Gastrocnemius medialis (tissue), 4 donors: ENCODE data around the gene AWAT1. TPM values are rescaled to one million over a fixed set of nuclear protein-coding genes. Genes with fewer than 3 reads are reported as not detected.

Source experiments
- ATAC-seq, 2 donors: fragments of 150-250 bp; one replicate each; pipeline ENCODE4 v1.9.1; 2016
- DNase-seq, 2 donors: peaks; one replicate each; pipeline ENCODE4 v3.0.0-alpha.2; 2019
- H3K27ac ChIP-seq, 4 donors: fragments of 200-600 bp; sonication (generic); 1 replicate in 1 of 4; 2 replicates in 3 of 4; pipeline ENCODE4 v1.5.1; 2016 to 2018; ENCODE audit warnings: mild to moderate bottlenecking in 2 of 4, moderate library complexity in 1 of 4
- H3K27me3 ChIP-seq, 3 donors: fragments of 200-600 bp; sonication (generic) in 2 of 3; 1 replicate in 1 of 3; 2 replicates in 2 of 3; pipeline versions ENCODE4 v1.5.1 to v1.6.0; 2016 to 2019; ENCODE audit warnings: mild to moderate bottlenecking in 1 of 3, moderate library complexity in 1 of 3
- H3K36me3 ChIP-seq, 2 donors: fragments of 200-600 bp; sonication (generic) in 1 of 2; one replicate each; pipeline ENCODE4 v1.5.1; 2017 to 2018
- H3K4me1 ChIP-seq, 2 donors: fragments of 200-600 bp; sonication (generic) in 1 of 2; one replicate each; pipeline ENCODE4 v1.5.1; 2016 to 2017; ENCODE audit warnings: mild to moderate bottlenecking in 2 of 2
- H3K4me3 ChIP-seq, 4 donors: fragments of 200-600 bp; sonication (generic) in 3 of 4; 1 replicate in 1 of 4; 2 replicates in 3 of 4; pipeline ENCODE4 v1.5.1; 2016 to 2019; ENCODE audit warnings: mild to moderate bottlenecking in 2 of 4
- H3K9me3 ChIP-seq, 3 donors: fragments of 200-600 bp; sonication (generic) in 2 of 3; 1 replicate in 1 of 3; 2 replicates in 2 of 3; pipeline ENCODE4 v1.5.1; 2016 to 2019
- POLR2A ChIP-seq, 2 donors: fragments of 450-650 bp; IDR thresholded peaks; one replicate each; pipeline ENCODE4 v1.6.1; 2017; ENCODE audit warnings: antibody characterized with exemption in 2 of 2, mild to moderate bottlenecking in 2 of 2, moderate library complexity in 2 of 2
- in situ Hi-C, 4 donors: fragments of 200-750 bp; cut with MboI; loops; one replicate each; pipeline versions ENCODE4 v1.15.0 to v1.8.0; 2017; ENCODE audit warnings: low sequenced_read_pairs in 4 of 4
- intact Hi-C: fragments of 100-400 bp; cut with DNase I; formaldehyde crosslinking; loops from one replicate; pipeline ENCODE4 v1.15.1; 2023; ENCODE audit warnings: low total_unique reads
- total RNA-seq, 4 donors: library from RNA; depleted of rRNA; stranded (reverse); fragments of >200 nt; gene quantifications; one replicate each; pipeline versions ENCODE4 v1.1.0 to v1.2.3, GENCODE V29; 2016
- TF ChIP-seq, protein P1 (sequence below), 5 experiments: fragments of 450-650 bp in 3 of 5; fragments of 200-600 bp in 2 of 5; sonication (generic) in 2 of 5; IDR thresholded peaks in 4 of 5; conservative IDR thresholded peaks in 1 of 5; 1 replicate in 4 of 5; 2 replicates in 1 of 5; pipeline ENCODE4 v1.5.1; 2016 to 2019; ENCODE audit warnings: antibody characterized with exemption in 5 of 5, mild to moderate bottlenecking in 3 of 5, moderate library complexity in 3 of 5

The AWAT1 gene
- total RNA-seq, 4 donors from 2014 or later = not detected

DNA sequence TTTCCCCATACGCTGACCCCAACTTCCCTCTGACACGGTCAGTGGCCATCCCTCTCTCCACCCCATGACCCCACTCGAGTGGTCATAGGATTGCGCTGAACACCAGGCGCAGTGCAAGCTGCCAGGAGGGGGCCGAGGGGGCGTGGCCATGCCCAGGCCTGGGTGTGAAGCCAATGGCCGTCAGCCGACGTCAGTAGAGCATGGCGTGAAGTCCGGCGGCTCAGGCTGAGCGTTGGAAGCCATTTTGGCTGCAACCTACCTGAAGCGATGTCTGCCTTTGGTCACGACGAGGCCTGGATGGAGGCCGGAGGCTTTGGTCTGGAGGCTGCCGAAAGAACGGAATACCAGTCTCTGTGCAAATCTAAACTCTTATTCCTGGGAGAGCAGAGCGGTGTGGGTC lies 47.5 kb downstream of the AWAT1 start, which contains the start of gene RAB41:
Gene RAB41, plus strand, starts transcription at position 222 of the 400 bp plus-strand sequence. Its CDS starts 46 bp downstream, at position 268.
- no peak for ATAC-seq
- Histone ChIP-seq H3K4me3 (no peak within 1 kb of the TSS), H3K27me3 (no peaks in the 10 kb centered on the region), H3K27ac (no peak within 1 kb of the TSS), H3K36me3 (no peaks in the 10 kb centered on the region), H3K4me1 (no peaks in the 10 kb centered on the region), H3K9me3 (no peaks in the 10 kb centered on the region)
- no peak for DNase-seq
- in situ Hi-C loops = no loop called here
- no peak for TF ChIP-seq POLR2A (IDR thresholded peaks at IDR 0.05)
- TF ChIP-seq, protein P1, sequence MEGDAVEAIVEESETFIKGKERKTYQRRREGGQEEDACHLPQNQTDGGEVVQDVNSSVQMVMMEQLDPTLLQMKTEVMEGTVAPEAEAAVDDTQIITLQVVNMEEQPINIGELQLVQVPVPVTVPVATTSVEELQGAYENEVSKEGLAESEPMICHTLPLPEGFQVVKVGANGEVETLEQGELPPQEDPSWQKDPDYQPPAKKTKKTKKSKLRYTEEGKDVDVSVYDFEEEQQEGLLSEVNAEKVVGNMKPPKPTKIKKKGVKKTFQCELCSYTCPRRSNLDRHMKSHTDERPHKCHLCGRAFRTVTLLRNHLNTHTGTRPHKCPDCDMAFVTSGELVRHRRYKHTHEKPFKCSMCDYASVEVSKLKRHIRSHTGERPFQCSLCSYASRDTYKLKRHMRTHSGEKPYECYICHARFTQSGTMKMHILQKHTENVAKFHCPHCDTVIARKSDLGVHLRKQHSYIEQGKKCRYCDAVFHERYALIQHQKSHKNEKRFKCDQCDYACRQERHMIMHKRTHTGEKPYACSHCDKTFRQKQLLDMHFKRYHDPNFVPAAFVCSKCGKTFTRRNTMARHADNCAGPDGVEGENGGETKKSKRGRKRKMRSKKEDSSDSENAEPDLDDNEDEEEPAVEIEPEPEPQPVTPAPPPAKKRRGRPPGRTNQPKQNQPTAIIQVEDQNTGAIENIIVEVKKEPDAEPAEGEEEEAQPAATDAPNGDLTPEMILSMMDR (IDR thresholded peaks at IDR 0.05 in 4 of 5, conservative IDR thresholded peaks at IDR 0.05 in 1 of 5) = no peak
- intact Hi-C loops = no loop called here

DNA sequence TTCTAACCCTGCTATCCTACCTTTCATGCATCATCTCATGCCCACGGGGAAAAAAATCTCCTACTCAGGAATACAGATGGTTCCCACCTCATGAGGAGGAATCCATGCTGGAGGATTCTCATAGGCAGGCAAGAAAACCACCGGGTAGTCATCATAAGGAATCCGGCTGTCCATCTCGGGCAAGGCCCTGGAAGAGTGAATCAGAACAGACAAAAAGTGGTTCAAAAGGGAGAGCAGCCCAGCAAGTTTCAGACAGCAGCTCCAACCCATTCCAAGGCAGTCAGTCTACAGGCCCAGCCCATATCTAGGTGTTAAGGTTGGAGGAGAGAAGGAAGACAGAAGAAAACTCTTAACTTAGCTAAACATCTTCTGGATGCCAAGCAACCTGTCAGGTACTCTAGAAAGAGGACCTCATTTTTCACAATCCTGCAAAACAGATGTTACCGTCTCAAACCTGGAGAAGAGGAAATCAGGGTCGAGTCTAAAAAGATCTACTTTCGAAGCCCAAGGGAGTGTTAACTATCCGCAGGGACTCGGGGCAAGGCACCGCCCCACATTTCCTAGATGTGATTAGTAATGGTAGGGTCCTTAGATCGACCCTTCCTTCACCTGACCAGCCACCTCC lies 54.8 kb downstream of the AWAT1 start:
- Histone ChIP-seq H3K27ac (peak overlapping the region; percentile 64 to 72 (median 69)), H3K4me3 (peak overlapping the region; percentile 55 to 64 (median 60)), H3K4me1 (peaks cover 3 to 9% of the 10 kb centered on the region in 2 donors), H3K9me3 (no peaks in the 10 kb centered on the region), H3K36me3 (no peaks in the 10 kb centered on the region), H3K27me3 (no peaks in the 10 kb centered on the region)
- intact Hi-C loops (no loop called here), in situ Hi-C loops (no loop called here)
- DNase-seq = no peak
- TF ChIP-seq, protein P1 (IDR thresholded peaks at IDR 0.05 in 4 of 5, conservative IDR thresholded peaks at IDR 0.05 in 1 of 5) = no peak
- no peak for TF ChIP-seq POLR2A (IDR thresholded peaks at IDR 0.05)
- ATAC-seq = peak in 1 of 2 donors; percentile 30

Other genes with a start within 250 kb of the AWAT1 start
- not detected for gene AWAT2, start 184.7 kb upstream of the AWAT1 start, total RNA-seq
- gene OTUD6A, start 172.2 kb upstream of the AWAT1 start, total RNA-seq = not detected
- gene IGBP1, start 101.2 kb upstream of the AWAT1 start, total RNA-seq = 100 to 1,000 TPM in 1 of 4 donors, 10 to 100 TPM in 3; 68.7 to 109 (median 75.1) TPM
- gene DGAT2L6, start 57.2 kb upstream of the AWAT1 start, total RNA-seq = not detected
- gene P2RY4, start 25.5 kb downstream of the AWAT1 start, total RNA-seq = not detected
- gene ARR3, start 33.7 kb downstream of the AWAT1 start, total RNA-seq = not detected
- not detected for gene RAB41, start 47.5 kb downstream of the AWAT1 start, total RNA-seq
- gene PDZD11, start 55.3 kb downstream of the AWAT1 start, total RNA-seq = 10 to 100 TPM; 12.8 to 22.3 (median 21.8) TPM
- under 1 TPM in 2 of 4 donors, not detected in 2; 0.07 to 0.09 TPM for gene KIF4A, start 55.4 kb downstream of the AWAT1 start, total RNA-seq
- gene GDPD2, start 188.7 kb downstream of the AWAT1 start, total RNA-seq = not detected
- gene DLG3, start 210.2 kb downstream of the AWAT1 start, total RNA-seq = 1 to 10 TPM in 1 of 4 donors, under 1 TPM in 3; 0.20 to 3.4 (median 0.69) TPM